Hepatocyte (in vitro differentiated cells): Measurements from ENCODE around the gene S100A7A.

ENCODE experiments used
- CTCF ChIP-seq: fragments of 200-600 bp; sonication (generic); IDR thresholded peaks from 2 replicates; pipeline ENCODE4 v1.5.1; 2016; ENCODE audit warnings: antibody characterized with exemption, mild to moderate bottlenecking; ENCODE audit not compliant: poor library complexity
- EZH2 ChIP-seq: fragments of 200-600 bp; sonication (generic); IDR thresholded peaks from 2 replicates; pipeline ENCODE4 v1.6.1; 2016; ENCODE audit warnings: antibody characterized with exemption, mild to moderate bottlenecking, borderline replicate concordance
- EZH2phosphoT487 ChIP-seq: fragments of 200-600 bp; sonication (generic); IDR thresholded peaks from one replicate; pipeline ENCODE4 v1.6.1; 2018; ENCODE audit warnings: antibody characterized with exemption, mild to moderate bottlenecking, low read depth, moderate library complexity; ENCODE audit not compliant: unreplicated experiment, severe bottlenecking

DNA sequence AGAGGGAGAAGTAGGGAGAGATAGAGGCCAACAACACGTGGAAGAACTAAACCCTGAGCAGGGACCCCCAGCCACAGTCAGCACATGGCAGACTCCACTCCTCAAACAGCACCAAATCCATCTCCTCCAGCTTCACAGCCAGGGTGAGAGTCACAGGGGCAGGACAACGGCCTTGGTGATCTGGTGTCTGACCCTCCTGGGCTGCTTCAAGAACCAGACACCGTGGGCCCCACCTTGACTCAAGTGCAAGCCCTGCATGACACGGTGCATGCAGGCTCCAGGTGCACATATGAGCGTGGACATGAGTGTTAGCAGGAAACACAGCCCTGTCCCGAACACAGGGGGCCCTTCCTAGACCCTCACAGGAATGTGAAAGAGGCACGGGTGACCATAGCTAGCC is 22.3 kb downstream of the S100A7A start:
- no peak for TF ChIP-seq CTCF
- no peak for TF ChIP-seq EZH2phosphoT487
- TF ChIP-seq EZH2, result no peak
